BJ (cell line): ENCODE data around the gene ITPRIPL2. TPM values are rescaled to one million over a fixed set of nuclear protein-coding genes. Genes with fewer than 3 reads are reported as not detected.

Experiments used
- CTCF ChIA-PET: fragments of 350-600 bp; formaldehyde crosslinking; extraction: SDS; loops from one replicate; lab custom pipeline; 2021; ENCODE audit warnings: antibody characterized with exemption, inconsistent platforms; lab: Yijun Ruan, JAX
- POLR2A ChIA-PET: fragments of 300-600 bp; sonication (Branson Sonifier 250); formaldehyde crosslinking; extraction: SDS; loops from one replicate; lab custom pipeline; 2021; ENCODE audit warnings: antibody characterized with exemption; lab: Charles Lee
- DNase-seq: peaks from one replicate; pipeline ENCODE4 v3.0.0-alpha.2; 2011; ENCODE audit warnings: low read depth
- H3K27me3 ChIP-seq: 2 replicates; pipeline ENCODE4 v1.6.0; 2011; ENCODE audit warnings: low read length; ENCODE audit not compliant: control insufficient read depth, insufficient read depth
- H3K36me3 ChIP-seq: 2 replicates; pipeline ENCODE4 v1.5.1; 2011; ENCODE audit warnings: low read length; ENCODE audit not compliant: control insufficient read depth, insufficient read depth
- H3K4me3 ChIP-seq: 2 replicates; pipeline ENCODE4 v1.5.1; 2011; ENCODE audit warnings: low read depth, mild to moderate bottlenecking, control low read depth, low read length
- polyA plus RNA-seq: library from polyadenylated mRNA; depleted of rRNA; stranded (reverse); fragments of >200 nt; gene quantifications from 2 replicates; pipeline ENCODE4 v1.2.3, GENCODE V29; 2011
- TF ChIP-seq, protein P1 (sequence below): IDR thresholded peaks from 2 replicates; pipeline ENCODE4 v1.5.1; 2011; ENCODE audit warnings: low read depth, mild to moderate bottlenecking, control low read depth, inconsistent platforms, low read length, moderate library complexity; ENCODE audit not compliant: insufficient read depth

ITPRIPL2 gene
- polyA plus RNA-seq, 1 experiment, result 14.9 TPM

DNA sequence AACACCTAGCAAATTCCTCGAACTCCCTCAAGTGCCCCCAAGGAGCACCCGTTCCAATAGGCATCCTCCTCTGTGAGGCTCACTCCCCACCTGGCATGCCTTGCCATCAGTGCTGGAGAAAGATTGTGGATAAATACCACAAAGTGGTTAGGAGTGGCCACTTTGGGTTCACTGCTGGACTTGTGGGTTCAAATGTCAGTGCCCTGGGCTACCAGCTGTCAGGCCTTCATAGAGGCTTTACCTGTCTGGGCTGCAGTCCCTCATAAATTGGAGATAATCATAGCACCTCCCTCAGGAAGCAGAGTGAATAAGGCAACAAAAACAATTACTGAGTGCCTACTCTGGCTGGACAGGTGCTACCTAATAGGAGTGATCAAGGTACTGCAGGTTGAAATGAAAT, 52.7 kb downstream of the ITPRIPL2 start:
- no peak for DNase-seq
- CTCF ChIA-PET, result interaction anchor here (1.0 to 1.7 kb wide), 2 partner anchors 11 to 15 kb away, joined by 3 to 4 read pairs; no protein-coding TSS in a partner anchor
- TF ChIP-seq, protein P1, sequence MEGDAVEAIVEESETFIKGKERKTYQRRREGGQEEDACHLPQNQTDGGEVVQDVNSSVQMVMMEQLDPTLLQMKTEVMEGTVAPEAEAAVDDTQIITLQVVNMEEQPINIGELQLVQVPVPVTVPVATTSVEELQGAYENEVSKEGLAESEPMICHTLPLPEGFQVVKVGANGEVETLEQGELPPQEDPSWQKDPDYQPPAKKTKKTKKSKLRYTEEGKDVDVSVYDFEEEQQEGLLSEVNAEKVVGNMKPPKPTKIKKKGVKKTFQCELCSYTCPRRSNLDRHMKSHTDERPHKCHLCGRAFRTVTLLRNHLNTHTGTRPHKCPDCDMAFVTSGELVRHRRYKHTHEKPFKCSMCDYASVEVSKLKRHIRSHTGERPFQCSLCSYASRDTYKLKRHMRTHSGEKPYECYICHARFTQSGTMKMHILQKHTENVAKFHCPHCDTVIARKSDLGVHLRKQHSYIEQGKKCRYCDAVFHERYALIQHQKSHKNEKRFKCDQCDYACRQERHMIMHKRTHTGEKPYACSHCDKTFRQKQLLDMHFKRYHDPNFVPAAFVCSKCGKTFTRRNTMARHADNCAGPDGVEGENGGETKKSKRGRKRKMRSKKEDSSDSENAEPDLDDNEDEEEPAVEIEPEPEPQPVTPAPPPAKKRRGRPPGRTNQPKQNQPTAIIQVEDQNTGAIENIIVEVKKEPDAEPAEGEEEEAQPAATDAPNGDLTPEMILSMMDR, result no peak
- Histone ChIP-seq H3K36me3 (no peaks in the 10 kb centered on the region), H3K27me3 (peaks cover 14% of the 10 kb centered on the region), H3K4me3 (no peak overlapping the region)
- POLR2A ChIA-PET, result no interaction called here

DNA sequence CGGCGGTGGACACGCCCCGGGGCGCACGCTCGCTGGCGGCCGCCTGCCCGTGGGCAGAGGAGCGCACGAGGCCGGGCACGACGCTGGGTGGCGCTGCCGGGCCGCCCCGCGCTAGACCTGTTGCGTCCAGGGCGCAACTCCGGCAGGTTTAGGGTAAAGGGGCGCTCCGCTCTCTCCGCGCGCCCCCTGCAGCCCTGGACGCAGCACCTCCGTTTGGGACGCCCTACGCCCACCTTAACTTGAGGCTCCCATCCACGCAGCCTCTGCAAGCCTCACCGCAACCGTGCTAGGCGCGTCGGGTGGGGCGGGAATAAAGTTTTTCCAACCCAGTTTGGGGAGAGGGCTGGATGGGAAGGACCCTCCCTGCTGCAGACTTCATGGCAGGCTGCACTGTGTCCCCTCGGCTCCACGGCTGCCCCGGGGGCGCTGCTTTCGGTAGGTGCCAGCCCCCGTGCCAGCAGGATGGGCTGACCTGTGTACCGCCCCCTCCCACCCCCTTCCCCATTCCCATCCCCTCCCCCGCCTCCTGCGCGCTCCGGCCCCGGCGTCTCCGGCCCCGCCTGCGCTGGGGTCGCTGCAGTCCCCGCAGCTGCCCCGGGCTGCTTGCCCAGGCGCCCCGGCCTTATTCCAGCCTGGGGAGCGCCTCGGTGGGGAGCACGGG, 54.1 kb downstream of the ITPRIPL2 start, which contains the start of gene SYT17:
Gene SYT17, plus strand, starts transcription at position 531 of the 661 bp plus-strand sequence. CDS start 407 bp downstream, outside the sequence.
- TF ChIP-seq, protein P1, result peak; percentile 52
- no peak for DNase-seq
- no peaks in the 10 kb centered on the region for H3K36me3 ChIP-seq
- no peak within 1 kb of the TSS for H3K4me3 ChIP-seq
- CTCF ChIA-PET, result no interaction called here
- POLR2A ChIA-PET, result no interaction called here
- peaks cover 17% of the 10 kb centered on the region for H3K27me3 ChIP-seq

DNA sequence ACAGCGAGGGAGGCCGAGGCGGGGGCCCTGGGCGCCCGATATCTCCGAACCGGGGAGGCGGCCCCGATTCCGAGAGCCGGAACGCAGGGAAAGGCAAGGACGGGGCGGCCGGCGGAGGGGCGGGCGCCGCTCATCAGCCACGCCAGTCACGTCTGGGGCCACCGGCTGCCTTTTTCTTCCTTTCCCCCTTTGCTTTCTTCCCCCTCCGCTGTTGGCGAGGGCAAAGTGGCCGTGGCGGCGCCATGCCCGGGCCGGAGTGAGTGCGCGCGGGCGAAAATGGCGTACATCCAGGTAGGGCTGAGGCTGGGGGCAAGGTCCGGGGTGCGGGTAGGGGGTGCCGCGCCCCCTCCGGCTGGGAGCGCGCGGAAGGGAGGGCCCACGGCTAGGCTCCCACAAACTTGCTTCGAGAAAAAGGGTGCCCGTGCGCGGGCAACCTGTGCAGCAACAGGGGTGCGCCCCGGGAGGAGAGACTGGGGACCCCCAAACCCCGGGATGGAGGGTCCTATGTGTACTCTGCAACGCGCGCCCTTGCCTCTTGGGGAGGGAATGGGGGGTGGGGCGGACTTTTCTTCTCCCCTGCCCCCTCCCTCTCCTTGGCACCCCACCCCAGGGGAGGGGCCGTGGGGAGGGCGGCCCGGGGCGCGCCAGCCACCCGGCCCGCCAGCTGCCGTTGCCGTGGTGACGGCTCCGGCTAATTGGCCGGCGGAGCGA, 54.8 kb downstream of the ITPRIPL2 start:
- DNase-seq, result no peak
- Histone ChIP-seq H3K4me3 (no peak overlapping the region), H3K36me3 (no peaks in the 10 kb centered on the region), H3K27me3 (peaks cover 18% of the 10 kb centered on the region)
- CTCF ChIA-PET, result no interaction called here
- TF ChIP-seq, protein P1, result no peak
- POLR2A ChIA-PET, result no interaction called here

DNA sequence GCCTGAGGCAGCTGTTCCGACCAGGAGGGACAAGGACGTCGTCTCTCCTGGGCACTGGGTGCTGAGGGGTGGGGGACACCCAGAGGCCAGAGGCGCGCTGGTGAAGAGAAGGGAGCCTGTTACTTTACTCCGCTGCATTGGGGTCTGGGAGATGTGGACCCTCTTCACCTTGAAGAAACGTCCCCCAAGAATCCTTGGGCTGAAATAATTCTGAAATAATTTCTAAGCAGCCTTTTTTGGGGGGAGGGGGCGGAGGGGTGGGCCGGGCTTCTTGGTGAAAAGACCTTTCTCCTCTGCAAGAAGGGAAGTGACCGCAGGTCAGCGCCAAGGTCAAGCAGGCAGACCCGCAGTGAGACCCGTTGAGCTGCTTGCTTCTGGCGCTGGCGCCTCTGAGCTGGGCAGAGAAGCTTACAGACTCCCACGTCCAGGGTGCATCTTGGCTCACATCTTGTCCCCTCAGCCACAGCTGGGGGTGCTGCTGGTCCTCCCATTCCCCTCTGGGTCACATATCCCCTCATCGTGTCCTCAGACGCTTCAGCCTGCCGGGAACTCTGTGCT, 55.4 kb downstream of the ITPRIPL2 start:
- ChIA-PET POLR2A (no interaction called here), CTCF (no interaction called here)
- DNase-seq, result no peak
- no peaks in the 10 kb centered on the region for H3K36me3 ChIP-seq
- TF ChIP-seq, protein P1, result no peak
- H3K4me3 ChIP-seq, result no peak overlapping the region
- H3K27me3 ChIP-seq, result peaks cover 21% of the 10 kb centered on the region

DNA sequence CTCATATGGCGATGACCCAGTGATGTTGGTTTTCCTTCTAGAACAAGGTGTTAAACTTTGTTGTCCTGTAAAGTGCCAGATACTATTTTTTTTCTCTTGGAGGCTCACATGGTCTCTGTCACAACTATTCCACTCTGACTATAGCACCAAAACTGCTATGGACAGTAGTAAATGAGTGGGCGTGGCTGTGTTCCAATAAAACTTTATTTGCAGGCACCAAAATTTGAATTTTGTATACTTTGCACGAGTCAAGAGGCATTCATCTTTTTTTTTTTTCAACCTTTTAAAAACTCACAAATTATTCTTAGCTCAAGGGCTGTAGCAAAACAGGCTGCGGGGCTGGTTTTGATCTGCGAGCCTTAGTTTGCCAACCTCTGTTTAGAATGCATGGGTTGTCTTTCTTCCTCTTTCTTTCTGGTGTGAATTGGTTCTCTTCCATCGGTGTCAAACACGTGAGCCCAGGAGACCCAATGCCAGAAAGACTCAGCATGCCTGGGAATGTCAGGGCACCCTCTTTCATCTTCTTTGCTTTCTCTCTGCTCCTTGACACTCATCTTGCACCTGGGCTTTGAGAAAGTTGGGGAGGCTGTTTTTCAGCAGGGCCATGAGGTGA, 56.4 kb downstream of the ITPRIPL2 start:
- DNase-seq, result no peak
- no peaks in the 10 kb centered on the region for H3K36me3 ChIP-seq
- H3K27me3 ChIP-seq, result peaks cover 23% of the 10 kb centered on the region
- no peak overlapping the region for H3K4me3 ChIP-seq
- TF ChIP-seq, protein P1, result no peak
- CTCF ChIA-PET, result interaction anchor here (1.6 kb wide), 1 partner anchor 10 kb away, joined by 6 read pairs; no protein-coding TSS in a partner anchor
- POLR2A ChIA-PET, result no interaction called here
